ENCODE results near the gene DACH1.

DNA sequence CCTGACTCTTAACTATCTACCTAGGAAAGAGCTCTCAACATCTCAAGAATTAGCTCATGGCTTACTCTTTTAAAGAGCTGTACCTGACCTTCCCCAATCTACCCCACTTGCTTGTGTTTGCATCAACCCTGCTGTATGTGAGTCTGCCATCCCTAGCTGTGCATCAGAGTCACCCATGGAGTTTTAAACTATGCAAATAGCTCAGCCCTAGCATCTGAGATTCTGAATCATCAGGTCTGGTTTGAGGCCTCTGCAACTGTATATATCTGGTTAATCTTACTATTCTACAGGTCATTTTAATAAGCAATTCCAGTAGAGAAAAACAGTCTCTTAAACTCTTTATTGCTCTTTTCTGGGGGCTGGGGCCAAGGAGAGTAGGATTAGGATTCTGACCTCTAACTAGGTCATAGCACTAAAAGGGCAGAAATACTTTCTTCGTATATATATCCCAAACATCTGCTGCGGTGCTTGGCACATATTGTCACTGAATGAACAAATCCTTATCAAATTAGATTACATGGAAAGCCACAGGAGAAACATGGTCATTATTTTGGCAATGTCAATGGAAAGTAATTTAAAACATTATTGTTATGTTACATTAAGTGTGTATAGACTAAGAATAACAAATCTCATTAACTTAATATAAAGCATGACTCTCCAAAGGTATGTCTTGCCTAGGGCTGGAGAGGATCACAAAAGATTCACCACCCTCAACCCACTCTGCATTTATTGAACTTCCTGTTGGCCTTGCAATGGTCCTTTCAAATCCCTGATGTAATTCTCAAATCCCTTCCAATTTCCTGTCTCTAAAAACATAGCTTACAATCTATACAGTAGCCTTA, 232.2 kb downstream of the DACH1 start:
- TF ChIP-seq, protein P1, sequence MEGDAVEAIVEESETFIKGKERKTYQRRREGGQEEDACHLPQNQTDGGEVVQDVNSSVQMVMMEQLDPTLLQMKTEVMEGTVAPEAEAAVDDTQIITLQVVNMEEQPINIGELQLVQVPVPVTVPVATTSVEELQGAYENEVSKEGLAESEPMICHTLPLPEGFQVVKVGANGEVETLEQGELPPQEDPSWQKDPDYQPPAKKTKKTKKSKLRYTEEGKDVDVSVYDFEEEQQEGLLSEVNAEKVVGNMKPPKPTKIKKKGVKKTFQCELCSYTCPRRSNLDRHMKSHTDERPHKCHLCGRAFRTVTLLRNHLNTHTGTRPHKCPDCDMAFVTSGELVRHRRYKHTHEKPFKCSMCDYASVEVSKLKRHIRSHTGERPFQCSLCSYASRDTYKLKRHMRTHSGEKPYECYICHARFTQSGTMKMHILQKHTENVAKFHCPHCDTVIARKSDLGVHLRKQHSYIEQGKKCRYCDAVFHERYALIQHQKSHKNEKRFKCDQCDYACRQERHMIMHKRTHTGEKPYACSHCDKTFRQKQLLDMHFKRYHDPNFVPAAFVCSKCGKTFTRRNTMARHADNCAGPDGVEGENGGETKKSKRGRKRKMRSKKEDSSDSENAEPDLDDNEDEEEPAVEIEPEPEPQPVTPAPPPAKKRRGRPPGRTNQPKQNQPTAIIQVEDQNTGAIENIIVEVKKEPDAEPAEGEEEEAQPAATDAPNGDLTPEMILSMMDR (tag by site-specific recombination; IDR thresholded peaks at IDR 0.05), result no peak
- TF ChIP-seq SETDB1 (IDR thresholded peaks at IDR 0.05; ENCODE audit: insufficient read length, low read length), result no peak
- TF ChIP-seq ZFP41 (tag by site-specific recombination; IDR thresholded peaks at IDR 0.05; ENCODE audit: borderline replicate concordance), result no peak
- no peak for TF ChIP-seq ZFP3 (tag by site-specific recombination; IDR thresholded peaks at IDR 0.05; ENCODE audit: low read depth)
- no peak for TF ChIP-seq ZNF707 (tag by site-specific recombination; IDR thresholded peaks at IDR 0.05)
- no peak for TF ChIP-seq MEIS1 (CRISPR knock-in tag; IDR thresholded peaks at IDR 0.05; ENCODE audit: borderline replicate concordance)
- TF ChIP-seq, protein P2, sequence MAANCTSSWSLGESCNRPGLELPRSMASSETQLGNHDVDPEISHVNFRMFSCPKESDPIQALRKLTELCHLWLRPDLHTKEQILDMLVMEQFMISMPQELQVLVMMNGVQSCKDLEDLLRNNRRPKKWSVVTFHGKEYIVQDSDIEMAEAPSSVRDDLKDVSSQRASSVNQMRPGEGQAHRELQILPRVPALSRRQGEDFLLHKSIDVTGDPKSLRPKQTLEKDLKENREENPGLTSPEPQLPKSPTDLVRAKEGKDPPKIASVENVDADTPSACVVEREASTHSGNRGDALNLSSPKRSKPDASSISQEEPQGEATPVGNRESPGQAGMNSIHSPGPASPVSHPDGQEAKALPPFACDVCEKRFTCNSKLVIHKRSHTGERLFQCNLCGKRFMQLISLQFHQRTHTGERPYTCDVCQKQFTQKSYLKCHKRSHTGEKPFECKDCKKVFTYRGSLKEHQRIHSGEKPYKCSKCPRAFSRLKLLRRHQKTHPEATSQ (tag by site-specific recombination; IDR thresholded peaks at IDR 0.05), result no peak
- no peak for TF ChIP-seq ZNF530 (tag by site-specific recombination; IDR thresholded peaks at IDR 0.05; ENCODE audit: low read depth)
